H9 (cell line): Measurements from ENCODE around the gene WIZ. TPM values are rescaled to one million over a fixed set of nuclear protein-coding genes. Genes with fewer than 3 reads are reported as not detected.
A peak's percentile ranks its signal among the peaks of the same experiment; 100 is the strongest.

Experiments used
- DNase-seq: peaks from one replicate; pipeline ENCODE4 v3.0.0-alpha.2; 2017
- H2AFZ ChIP-seq: one replicate; pipeline ENCODE4 v1.6.1; 2013; ENCODE audit warnings: mild to moderate bottlenecking, low read length, control low read depth, moderate library complexity
- H2AK5ac ChIP-seq: 2 replicates; pipeline ENCODE4 v1.6.1; 2013; ENCODE audit warnings: low read length, control low read depth, mixed read lengths; ENCODE audit not compliant: insufficient read length
- H2BK120ac ChIP-seq: one replicate; pipeline ENCODE4 v1.6.1; 2013; ENCODE audit warnings: low read depth, mild to moderate bottlenecking, low read length, control low read depth, inconsistent platforms; ENCODE audit not compliant: poor library complexity, severe bottlenecking
- H2BK12ac ChIP-seq: 2 replicates; pipeline ENCODE4 v1.6.1; 2013; ENCODE audit warnings: low read length, control low read depth, mixed read lengths, low read depth; ENCODE audit not compliant: insufficient read length
- H2BK15ac ChIP-seq: 2 replicates; pipeline ENCODE4 v1.6.1; 2013; ENCODE audit warnings: low read depth, low read length, control low read depth
- H2BK20ac ChIP-seq: one replicate; pipeline ENCODE4 v1.6.1; 2013; ENCODE audit warnings: low read depth, mild to moderate bottlenecking, low read length, control low read depth, inconsistent platforms; ENCODE audit not compliant: poor library complexity, severe bottlenecking
- H2BK5ac ChIP-seq: 2 replicates; pipeline ENCODE4 v1.6.1; 2013; ENCODE audit warnings: low read length, control low read depth, mixed read lengths; ENCODE audit not compliant: insufficient read length
- H3K14ac ChIP-seq: 2 replicates; pipeline ENCODE4 v1.6.1; 2013; ENCODE audit warnings: low read length, control low read depth; ENCODE audit not compliant: insufficient read depth
- H3K18ac ChIP-seq: 2 replicates; pipeline ENCODE4 v1.6.1; 2013; ENCODE audit warnings: low read depth, mild to moderate bottlenecking, mixed read lengths, low read length, control low read depth; ENCODE audit not compliant: insufficient read length
- H3K23ac ChIP-seq: 2 replicates; pipeline ENCODE4 v1.6.1; 2013; ENCODE audit warnings: low read length, control low read depth, mixed read lengths, low read depth; ENCODE audit not compliant: insufficient read length
- H3K23me2 ChIP-seq: 2 replicates; pipeline ENCODE4 v1.6.1; 2013; ENCODE audit warnings: low read depth, mild to moderate bottlenecking, mixed read lengths, low read length, control low read depth; ENCODE audit not compliant: insufficient read length, poor library complexity, severe bottlenecking
- H3K27ac ChIP-seq: 2 replicates; pipeline ENCODE4 v1.5.1; 2013; ENCODE audit warnings: low read length, control low read depth, mixed read lengths, low read depth; ENCODE audit not compliant: insufficient read length
- H3K27me3 ChIP-seq: 2 replicates; pipeline ENCODE4 v1.6.1; 2013; ENCODE audit warnings: low read length, control low read depth, inconsistent platforms; ENCODE audit not compliant: insufficient read depth
- H3K4ac ChIP-seq: 2 replicates; pipeline ENCODE4 v1.6.1; 2013; ENCODE audit warnings: low read depth, mild to moderate bottlenecking, control low read depth, inconsistent platforms, low read length, moderate library complexity
- H3K4me1 ChIP-seq: 2 replicates; pipeline ENCODE4 v1.6.1; 2013; ENCODE audit warnings: low read length, control low read depth, inconsistent platforms; ENCODE audit not compliant: insufficient read depth
- H3K4me2 ChIP-seq: 2 replicates; pipeline ENCODE4 v1.6.1; 2013; ENCODE audit warnings: low read length, control low read depth, mixed read lengths; ENCODE audit not compliant: insufficient read length, insufficient read depth
- H3K56ac ChIP-seq: 2 replicates; pipeline ENCODE4 v1.6.1; 2013; ENCODE audit warnings: low read depth, mild to moderate bottlenecking, mixed read lengths, low read length, control low read depth; ENCODE audit not compliant: insufficient read length
- H3K79me1 ChIP-seq: 2 replicates; pipeline ENCODE4 v1.6.1; 2013; ENCODE audit warnings: low read depth, mild to moderate bottlenecking, moderate library complexity, low read length, control low read depth, inconsistent platforms; ENCODE audit not compliant: insufficient read depth, poor library complexity, severe bottlenecking
- H3K79me2 ChIP-seq: 2 replicates; pipeline ENCODE4 v1.6.1; 2013; ENCODE audit warnings: low read length, control low read depth, inconsistent platforms; ENCODE audit not compliant: insufficient read depth
- H3K9ac ChIP-seq: 2 replicates; pipeline ENCODE4 v1.6.1; 2013; ENCODE audit warnings: low read length, control low read depth, mixed read lengths; ENCODE audit not compliant: insufficient read length; ENCODE audit errors: extremely low read depth
- H3K9me3 ChIP-seq: one replicate; pipeline ENCODE4 v1.6.1; 2013; ENCODE audit warnings: low read depth, low read length, inconsistent platforms; ENCODE audit not compliant: control insufficient read depth
- H3T11ph ChIP-seq: one replicate; pipeline ENCODE4 v1.6.1; 2013; ENCODE audit warnings: mild to moderate bottlenecking, low read length, control low read depth, inconsistent platforms
- H4K20me1 ChIP-seq: one replicate; pipeline ENCODE4 v1.6.1; 2013; ENCODE audit not compliant: control insufficient read depth, insufficient read length, insufficient read depth
- H4K5ac ChIP-seq: 2 replicates; pipeline ENCODE4 v1.6.1; 2013; ENCODE audit warnings: low read depth, mild to moderate bottlenecking, mixed read lengths, low read length, control low read depth; ENCODE audit not compliant: insufficient read length
- H4K8ac ChIP-seq: replicated peaks from 2 replicates; pipeline ENCODE4 v1.6.1; 2013; ENCODE audit warnings: low read length, control low read depth, mixed read lengths, low read depth; ENCODE audit not compliant: insufficient read length
- H4K91ac ChIP-seq: 2 replicates; pipeline ENCODE4 v1.6.1; 2013; ENCODE audit warnings: low read depth, mild to moderate bottlenecking, moderate library complexity, mixed read lengths, low read length, control low read depth; ENCODE audit not compliant: insufficient read length
- H3K27ac Mint-ChIP-seq, 3 experiments: 2 replicates in 2 of 3; 3 replicates in 1 of 3; pipeline ENCODE4 v1.8.0; 2020 to 2021; ENCODE audit warnings: mixed read lengths in 3 of 3, mild to moderate bottlenecking in 1 of 3, moderate library complexity in 1 of 3
- H3K27me3 Mint-ChIP-seq: 2 replicates; pipeline ENCODE4 v1.8.0; 2021; ENCODE audit warnings: low read depth, mild to moderate bottlenecking, moderate library complexity, mixed read lengths
- H3K36me3 Mint-ChIP-seq, 3 experiments: 2 replicates in 2 of 3; 3 replicates in 1 of 3; pipeline ENCODE4 v1.8.0; 2020 to 2021; ENCODE audit warnings: low read depth in 3 of 3, mixed read lengths in 3 of 3; ENCODE audit not compliant: insufficient read depth in 1 of 3
- H3K4me1 Mint-ChIP-seq, 2 experiments: 2 replicates each; pipeline ENCODE4 v1.8.0; 2020; ENCODE audit warnings: mixed read lengths in 2 of 2
- H3K4me3 Mint-ChIP-seq, 2 experiments: 2 replicates in 1 of 2; 3 replicates in 1 of 2; pipeline ENCODE4 v1.8.0; 2020 to 2021; ENCODE audit warnings: mild to moderate bottlenecking in 2 of 2, mixed read lengths in 2 of 2, moderate library complexity in 1 of 2
- H3K9me3 Mint-ChIP-seq, 2 experiments: 2 replicates in 1 of 2; 3 replicates in 1 of 2; pipeline ENCODE4 v1.8.0; 2020; ENCODE audit warnings: mild to moderate bottlenecking in 2 of 2, mixed read lengths in 2 of 2, moderate library complexity in 1 of 2
- WGBS: extraction: QIAGEN DNeasy Blood & Tissue Kit; methylation state at CpG from one replicate; pipeline ENCODE4 v1.1.7; 2013; ENCODE audit warnings: missing lambda C conversion rate, low lambda C conversion rate, mixed read lengths; ENCODE audit not compliant: insufficient read length; ENCODE audit errors: extremely low coverage; 5-methylcytosine and 5-hydroxymethylcytosine counted together
- total RNA-seq: library from RNA; stranded (reverse); gene quantifications from 2 replicates; pipeline ENCODE4 v1.2.1, GENCODE V29; 2021
- TF ChIP-seq, protein P1 (sequence below): fragments of 200-600 bp; sonication (generic); conservative IDR thresholded peaks from 3 replicates; pipeline ENCODE4 v1.8.0; 2021; ENCODE audit warnings: antibody characterized with exemption, mild to moderate bottlenecking

Gene WIZ
- total RNA-seq, 1 experiment from 2014 or later = 33.3 TPM

DNA sequence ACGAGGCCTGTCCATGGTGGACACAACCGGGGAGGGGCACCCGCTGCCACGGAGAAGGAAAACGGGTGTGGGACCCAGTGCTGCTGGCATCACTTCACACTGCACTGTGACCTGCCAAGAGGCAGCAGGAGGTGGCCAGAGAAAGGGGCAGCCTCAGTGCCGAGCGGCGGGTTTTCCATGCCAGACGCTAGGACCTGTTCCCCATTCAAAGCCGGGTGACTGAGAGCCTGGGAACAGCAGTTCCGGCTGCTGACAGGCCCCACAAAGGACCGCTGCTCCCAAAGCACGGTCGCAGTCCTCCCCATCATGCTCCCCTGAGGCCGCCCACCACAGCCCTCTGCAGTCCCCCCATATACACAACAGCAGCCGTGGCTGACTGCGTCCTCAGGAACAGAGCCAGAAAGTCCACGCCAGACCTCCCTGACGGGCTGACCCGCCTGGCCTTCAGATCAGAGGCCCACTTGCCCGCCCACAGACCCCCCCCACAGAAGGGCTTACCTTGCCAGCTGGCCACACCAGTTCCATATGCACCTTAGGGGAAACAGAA, 75.6 kb downstream of the WIZ start:
- DNase-seq = no peak
- no peak overlapping the region for H4K91ac ChIP-seq

More for the DNA sequence above, 75.6 kb downstream of the WIZ start:
- Histone ChIP-seq H3K56ac (no peak overlapping the region), H2BK15ac (no peak overlapping the region), H3T11ph (no peak overlapping the region), H2BK5ac (no peak overlapping the region), H3K4me2 (no peak overlapping the region), H3K23me2 (peaks cover 5% of the 10 kb centered on the region), H2AFZ (no peak overlapping the region), H3K27ac (no peak overlapping the region), H3K27me3 (no peaks in the 10 kb centered on the region), H3K23ac (no peak overlapping the region), H3K9me3 (no peaks in the 10 kb centered on the region), H3K14ac (no peak overlapping the region; the same call in 1 of the 2 replicates), H2BK20ac (no peak overlapping the region), H3K9ac (no peak overlapping the region), H4K8ac (no peak overlapping the region), H3K4me1 (peaks cover 2% of the 10 kb centered on the region; the same call in 1 of the 2 replicates), H2AK5ac (no peak overlapping the region), H2BK120ac (no peak overlapping the region), H3K18ac (no peak overlapping the region), H2BK12ac (no peak overlapping the region), H4K5ac (no peak overlapping the region), H3K79me2 (peaks cover 33% of the 10 kb centered on the region; the same call in 1 of the 2 replicates), H3K4ac (no peak overlapping the region), H3K79me1 (no peaks in the 10 kb centered on the region), H4K20me1 (no peaks in the 10 kb centered on the region)
- Mint-ChIP-seq H3K4me1 (peaks cover 16 to 17% of the 10 kb centered on the region in 2 experiments), H3K9me3 (no peaks in the 10 kb centered on the region), H3K27ac (peak overlapping the region in 2 of 3 experiments; percentile 79 to 82; a peak in 3 of 7 replicates), H3K4me3 (no peak overlapping the region), H3K36me3 (peaks cover 35 to 50% (median 46%) of the 10 kb centered on the region in 3 experiments), H3K27me3 (no peaks in the 10 kb centered on the region; the same call in 1 of the 2 replicates)
- TF ChIP-seq, protein P1, sequence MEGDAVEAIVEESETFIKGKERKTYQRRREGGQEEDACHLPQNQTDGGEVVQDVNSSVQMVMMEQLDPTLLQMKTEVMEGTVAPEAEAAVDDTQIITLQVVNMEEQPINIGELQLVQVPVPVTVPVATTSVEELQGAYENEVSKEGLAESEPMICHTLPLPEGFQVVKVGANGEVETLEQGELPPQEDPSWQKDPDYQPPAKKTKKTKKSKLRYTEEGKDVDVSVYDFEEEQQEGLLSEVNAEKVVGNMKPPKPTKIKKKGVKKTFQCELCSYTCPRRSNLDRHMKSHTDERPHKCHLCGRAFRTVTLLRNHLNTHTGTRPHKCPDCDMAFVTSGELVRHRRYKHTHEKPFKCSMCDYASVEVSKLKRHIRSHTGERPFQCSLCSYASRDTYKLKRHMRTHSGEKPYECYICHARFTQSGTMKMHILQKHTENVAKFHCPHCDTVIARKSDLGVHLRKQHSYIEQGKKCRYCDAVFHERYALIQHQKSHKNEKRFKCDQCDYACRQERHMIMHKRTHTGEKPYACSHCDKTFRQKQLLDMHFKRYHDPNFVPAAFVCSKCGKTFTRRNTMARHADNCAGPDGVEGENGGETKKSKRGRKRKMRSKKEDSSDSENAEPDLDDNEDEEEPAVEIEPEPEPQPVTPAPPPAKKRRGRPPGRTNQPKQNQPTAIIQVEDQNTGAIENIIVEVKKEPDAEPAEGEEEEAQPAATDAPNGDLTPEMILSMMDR = no peak
- WGBS = no CpG with 5 or more reads among the region's 21 CpGs
